Fibroblast of mammary gland (primary cell): ENCODE results near the gene GALNT17.

Experiments
- DNase-seq: peaks from one replicate; pipeline ENCODE4 v3.0.0-alpha.2; 2010; ENCODE audit warnings: low read depth
- H3K4me3 ChIP-seq: 2 replicates; pipeline ENCODE4 v1.5.1; 2011; ENCODE audit warnings: low read depth, mild to moderate bottlenecking, low read length, moderate library complexity; ENCODE audit not compliant: control insufficient read depth
- TF ChIP-seq, protein P1 (sequence below): conservative IDR thresholded peaks from 2 replicates; pipeline ENCODE4 v1.5.1; 2011; ENCODE audit warnings: low read depth, low read length, inconsistent platforms; ENCODE audit not compliant: control insufficient read depth, insufficient read depth

Gene GALNT17

DNA sequence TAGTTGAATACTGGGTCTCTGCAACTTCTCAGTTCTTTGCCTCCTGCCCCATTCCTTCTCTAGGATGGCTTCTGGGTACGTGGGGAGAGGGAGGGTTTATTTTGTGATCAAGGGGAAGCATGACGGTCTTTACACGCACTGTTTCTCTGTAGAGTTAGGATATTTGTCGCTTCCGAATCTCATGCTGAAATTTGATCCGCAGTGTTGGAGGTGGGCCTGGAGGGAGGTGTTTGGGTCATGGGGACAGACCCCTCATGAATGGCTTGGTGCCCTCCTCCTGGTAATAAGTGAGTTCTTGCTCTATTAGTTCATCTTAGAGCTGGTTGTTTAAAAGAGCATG lies 311.2 kb downstream of the GALNT17 start:
- no peak overlapping the region for H3K4me3 ChIP-seq
- TF ChIP-seq, protein P1, sequence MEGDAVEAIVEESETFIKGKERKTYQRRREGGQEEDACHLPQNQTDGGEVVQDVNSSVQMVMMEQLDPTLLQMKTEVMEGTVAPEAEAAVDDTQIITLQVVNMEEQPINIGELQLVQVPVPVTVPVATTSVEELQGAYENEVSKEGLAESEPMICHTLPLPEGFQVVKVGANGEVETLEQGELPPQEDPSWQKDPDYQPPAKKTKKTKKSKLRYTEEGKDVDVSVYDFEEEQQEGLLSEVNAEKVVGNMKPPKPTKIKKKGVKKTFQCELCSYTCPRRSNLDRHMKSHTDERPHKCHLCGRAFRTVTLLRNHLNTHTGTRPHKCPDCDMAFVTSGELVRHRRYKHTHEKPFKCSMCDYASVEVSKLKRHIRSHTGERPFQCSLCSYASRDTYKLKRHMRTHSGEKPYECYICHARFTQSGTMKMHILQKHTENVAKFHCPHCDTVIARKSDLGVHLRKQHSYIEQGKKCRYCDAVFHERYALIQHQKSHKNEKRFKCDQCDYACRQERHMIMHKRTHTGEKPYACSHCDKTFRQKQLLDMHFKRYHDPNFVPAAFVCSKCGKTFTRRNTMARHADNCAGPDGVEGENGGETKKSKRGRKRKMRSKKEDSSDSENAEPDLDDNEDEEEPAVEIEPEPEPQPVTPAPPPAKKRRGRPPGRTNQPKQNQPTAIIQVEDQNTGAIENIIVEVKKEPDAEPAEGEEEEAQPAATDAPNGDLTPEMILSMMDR: no peak
- no peak for DNase-seq

DNA sequence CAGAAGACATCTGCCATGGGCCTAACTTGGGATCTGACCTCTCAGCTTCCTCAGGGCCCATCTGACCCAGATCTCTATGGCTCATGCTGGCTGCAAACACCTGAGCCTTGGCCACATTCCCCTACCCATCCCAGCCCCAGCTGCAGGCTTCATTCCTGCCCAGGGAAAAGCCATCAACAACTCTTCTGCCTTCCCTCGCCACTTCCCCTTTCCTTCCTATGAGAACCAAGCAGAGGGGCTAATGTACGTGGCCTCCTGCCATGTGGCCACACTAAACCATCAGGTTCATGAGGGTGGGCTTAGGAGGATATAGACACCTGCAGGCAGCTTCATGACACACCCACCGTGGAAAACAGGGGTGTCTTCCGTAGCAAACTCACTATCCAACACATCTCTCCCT lies 312.2 kb downstream of the GALNT17 start:
- no peak for DNase-seq
- TF ChIP-seq, protein P1: no peak
- H3K4me3 ChIP-seq: no peak overlapping the region

DNA sequence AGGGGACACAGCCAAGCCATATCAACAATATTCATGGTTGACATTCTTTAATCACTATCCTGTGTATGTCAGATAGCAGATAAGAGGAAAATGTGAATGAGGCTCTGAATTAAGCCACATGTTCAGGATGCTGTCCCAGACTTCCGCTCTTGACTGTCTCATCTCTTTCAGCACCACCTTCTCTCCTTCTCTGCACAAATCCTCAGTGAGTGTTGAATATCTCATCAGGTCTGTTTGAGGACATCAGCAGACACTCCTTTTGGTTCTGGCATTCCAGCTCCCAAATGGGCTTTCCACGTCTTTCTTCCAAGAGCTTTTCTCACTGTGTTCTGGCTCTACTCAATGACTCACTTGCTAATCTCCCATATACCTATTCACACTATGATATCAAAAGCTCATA lies 321.7 kb downstream of the GALNT17 start:
- H3K4me3 ChIP-seq: no peak overlapping the region
- no peak for DNase-seq
- TF ChIP-seq, protein P1: no peak

DNA sequence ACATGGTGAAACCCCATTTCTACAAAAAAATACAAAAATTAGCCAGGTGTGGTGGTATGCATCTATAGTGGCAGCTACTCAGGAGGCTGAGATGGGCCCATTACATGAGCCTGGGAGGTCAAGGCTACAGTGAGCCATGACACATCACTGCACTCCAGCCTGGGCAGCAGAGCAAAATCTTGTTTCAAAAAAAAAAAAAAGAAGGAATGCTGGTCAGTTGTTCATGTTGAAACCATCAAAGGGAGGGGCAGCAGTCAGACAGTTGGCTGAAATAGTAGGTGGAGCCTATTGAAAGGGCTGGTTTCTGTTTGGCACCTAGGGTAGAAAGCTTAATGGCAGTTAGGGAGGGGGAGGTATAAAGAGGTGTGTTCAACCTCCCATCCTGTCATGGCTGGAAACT lies 323.0 kb downstream of the GALNT17 start:
- TF ChIP-seq, protein P1: no peak
- peak; percentile 3 for DNase-seq
- no peak overlapping the region for H3K4me3 ChIP-seq

DNA sequence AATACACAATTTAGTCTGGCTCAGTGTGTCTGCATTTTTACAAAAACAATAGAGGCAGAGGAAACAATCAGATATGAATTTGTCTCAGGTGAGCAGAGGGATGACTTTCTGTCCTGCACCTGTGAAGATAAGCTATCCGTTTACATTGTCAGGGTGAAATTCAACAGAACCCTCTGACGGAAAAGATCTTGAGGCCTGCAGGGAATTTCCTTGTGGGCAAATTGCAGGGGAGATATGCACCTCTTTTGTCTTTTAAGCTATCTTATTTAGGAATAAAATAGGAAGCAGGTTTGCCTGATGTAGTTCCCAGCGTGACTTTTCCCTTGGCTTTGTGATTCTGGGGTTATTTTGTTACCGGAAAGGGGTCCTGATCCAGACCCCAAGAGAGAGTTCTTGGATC lies 325.1 kb downstream of the GALNT17 start:
- TF ChIP-seq, protein P1: no peak
- DNase-seq: no peak
- no peak overlapping the region for H3K4me3 ChIP-seq

DNA sequence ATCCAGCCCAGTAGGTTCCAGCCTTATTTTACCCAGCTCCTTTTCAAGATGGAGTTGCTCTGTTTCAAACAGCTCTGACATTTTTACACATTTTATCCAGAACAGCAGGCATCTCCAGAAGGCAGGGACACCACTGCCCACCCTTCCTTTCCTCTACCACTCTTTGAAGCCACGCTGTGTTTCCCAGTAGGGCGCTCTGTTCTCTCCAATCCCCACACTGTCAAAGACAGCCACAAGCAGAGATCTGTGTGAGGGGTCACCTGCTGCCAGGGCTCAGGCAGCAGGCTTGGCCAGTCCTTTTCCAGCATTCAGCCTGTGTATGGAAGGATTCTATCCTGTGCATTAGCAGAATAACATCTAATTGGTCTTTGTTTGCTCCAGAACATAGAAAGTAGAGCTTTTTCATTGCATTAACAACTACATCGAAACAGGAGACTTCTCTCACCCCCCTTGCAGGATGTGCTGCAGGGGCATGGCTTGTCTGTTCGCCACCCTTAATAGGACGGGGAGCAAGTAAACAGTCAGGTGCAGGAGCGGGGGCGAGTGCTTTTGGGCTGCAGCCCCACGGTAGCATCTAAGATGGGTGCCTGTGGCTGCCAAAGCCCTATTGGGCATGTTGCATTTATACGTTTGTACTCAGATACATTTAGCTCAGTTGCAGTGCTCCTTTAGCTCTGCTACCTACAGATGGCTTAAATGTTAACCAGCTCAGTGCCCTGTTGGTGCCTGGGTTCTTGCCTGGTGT lies 326.1 kb downstream of the GALNT17 start:
- no peak for DNase-seq
- TF ChIP-seq, protein P1: no peak
- H3K4me3 ChIP-seq: no peak overlapping the region

DNA sequence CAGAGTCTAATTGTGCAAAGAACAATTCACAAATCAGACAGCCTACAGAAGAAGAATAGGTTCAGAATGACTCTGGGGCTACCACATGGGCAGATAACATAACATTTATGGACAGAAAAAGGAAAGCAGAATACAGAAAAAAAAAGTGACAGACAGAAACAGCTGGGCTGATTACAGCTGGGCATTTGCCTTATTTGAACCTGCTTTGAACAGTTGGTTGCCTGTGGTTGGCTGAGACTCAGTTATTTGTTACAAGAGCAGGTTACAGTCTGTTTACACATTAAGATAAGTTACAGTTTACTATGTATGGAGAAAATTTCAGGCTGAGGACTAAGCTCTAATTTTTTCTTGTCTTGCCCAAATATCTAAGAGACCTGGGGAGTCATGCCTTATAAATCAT lies 327.2 kb downstream of the GALNT17 start:
- no peak for DNase-seq
- H3K4me3 ChIP-seq: no peak overlapping the region
- TF ChIP-seq, protein P1: no peak
